Caki2 (cell line): ENCODE results near the gene SLC35B4. TPM values are rescaled to one million over a fixed set of nuclear protein-coding genes. Genes with fewer than 3 reads are reported as not detected.

ENCODE experiments used
- DNase-seq: peaks from one replicate; pipeline ENCODE4 v3.0.0-alpha.2; 2015; ENCODE audit warnings: low read depth
- in situ Hi-C: cut with HindIII; loops from 2 replicates; pipeline ENCODE4 v1.10.0; 2016; ENCODE audit warnings: low sequenced_read_pairs, low pct_unique_long_range_greater_than_20kb, mixed read lengths
- total RNA-seq: library from RNA; depleted of rRNA; stranded (reverse); fragments of >200 nt; shearing (Covaris generic); gene quantifications from 2 replicates; pipeline ENCODE4 v1.2.3, GENCODE V29; 2014; ENCODE audit warnings: low replicate concordance; rRNA removed

SLC35B4 gene
- total RNA-seq, 1 experiment from 2014 or later, result 8.5 TPM

DNA sequence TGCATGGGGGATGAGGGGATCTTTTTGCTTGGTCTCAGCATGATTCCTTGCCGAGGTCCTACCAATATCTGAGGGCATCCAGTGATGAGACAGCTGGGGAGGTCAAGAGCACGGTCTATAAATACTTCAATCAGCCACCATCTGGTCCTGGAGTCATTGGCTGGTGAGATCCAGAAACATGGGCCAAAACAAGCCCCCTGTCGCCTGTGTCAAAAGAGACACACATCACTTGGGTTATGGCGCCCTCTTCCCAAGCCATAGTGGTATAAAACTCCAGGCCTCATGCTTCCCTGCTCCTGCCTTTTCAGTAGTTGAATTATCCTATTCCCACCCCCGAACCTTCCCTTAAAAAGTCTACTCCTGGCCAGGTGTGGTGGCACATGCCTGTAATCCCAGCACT, 60.9 kb downstream of the SLC35B4 start:
- in situ Hi-C loops, result no loop called here
- DNase-seq, result no peak

DNA sequence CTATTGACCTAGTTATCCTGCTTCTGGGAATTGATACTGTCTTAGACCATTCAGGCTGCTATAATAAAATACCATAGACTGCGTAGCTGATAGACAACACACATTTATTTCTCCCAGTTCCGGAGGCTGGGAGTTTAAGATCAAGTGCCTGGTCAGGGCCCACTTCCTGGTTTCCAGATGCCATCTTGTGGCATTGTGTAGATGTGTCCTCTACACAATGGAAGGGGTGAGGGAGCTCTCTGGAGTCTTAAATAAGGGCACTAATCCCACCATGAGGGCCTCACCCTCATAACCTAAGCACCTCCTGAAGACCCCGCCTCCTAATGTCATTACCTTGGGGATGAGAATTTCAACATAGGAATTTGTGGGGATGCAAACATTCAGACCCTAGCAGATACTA, 62.4 kb downstream of the SLC35B4 start:
- in situ Hi-C loops, result no loop called here
- DNase-seq, result no peak

DNA sequence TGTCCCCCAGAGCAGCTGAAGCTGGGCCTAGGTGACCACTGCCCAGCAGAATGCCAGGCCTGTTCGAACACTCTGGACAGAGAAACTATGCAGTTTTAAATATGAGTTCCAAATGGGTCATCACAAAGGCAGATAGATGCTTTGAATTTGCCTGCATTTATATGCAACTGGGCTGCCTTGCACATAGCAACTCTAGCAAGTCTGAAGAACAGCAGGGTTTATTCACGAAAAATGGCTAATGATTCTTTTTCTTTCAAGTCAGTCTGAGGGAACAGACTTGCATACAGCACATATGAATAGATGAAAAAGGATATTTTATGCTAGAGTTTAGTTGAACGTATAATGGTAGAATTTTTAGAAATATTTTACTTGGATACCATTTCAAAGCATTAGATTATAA, 68.5 kb downstream of the SLC35B4 start:
- DNase-seq, result no peak
- in situ Hi-C loops, result no loop called here

DNA sequence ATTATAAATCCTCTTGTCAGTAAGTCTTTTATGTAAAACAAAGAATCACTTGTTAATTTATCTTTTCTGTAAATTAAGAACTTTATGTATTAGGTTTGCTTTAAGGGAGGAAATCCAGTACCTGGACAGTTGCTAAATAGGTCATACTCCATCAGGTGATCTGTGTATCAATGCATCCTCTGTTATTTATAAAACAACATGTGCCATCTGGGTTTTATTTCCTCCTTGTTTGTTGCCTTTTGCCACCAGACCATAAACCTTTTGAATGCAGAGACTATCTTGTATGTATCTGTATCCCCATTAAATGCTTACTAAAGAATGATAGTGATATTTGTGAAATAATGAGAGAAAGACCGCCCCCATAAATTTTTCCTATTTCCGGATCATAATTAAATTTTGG, 70.0 kb downstream of the SLC35B4 start:
- in situ Hi-C loops, result no loop called here

DNA sequence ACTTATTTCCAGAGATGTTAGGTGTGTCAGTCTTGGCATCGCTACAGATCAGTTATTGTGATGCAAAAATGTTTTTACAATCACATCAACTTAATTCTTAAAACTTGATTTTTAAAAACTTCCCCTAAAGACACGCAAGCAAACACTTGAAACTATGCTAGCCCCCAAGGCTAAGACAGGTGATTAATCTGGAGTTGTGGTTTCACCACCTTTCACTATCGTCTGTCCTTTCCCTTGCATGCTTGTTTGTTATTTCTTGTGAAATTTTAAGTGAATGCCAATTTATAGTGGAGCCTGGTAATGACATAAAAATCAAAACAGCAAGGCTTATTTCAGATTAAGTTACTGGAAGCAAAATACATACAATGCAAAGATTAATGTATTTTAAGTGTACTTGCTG, 70.4 kb downstream of the SLC35B4 start:
- no peak for DNase-seq
- in situ Hi-C loops, result no loop called here

More for the DNA sequence above, 70.0 kb downstream of the SLC35B4 start:
- DNase-seq, result no peak

DNA sequence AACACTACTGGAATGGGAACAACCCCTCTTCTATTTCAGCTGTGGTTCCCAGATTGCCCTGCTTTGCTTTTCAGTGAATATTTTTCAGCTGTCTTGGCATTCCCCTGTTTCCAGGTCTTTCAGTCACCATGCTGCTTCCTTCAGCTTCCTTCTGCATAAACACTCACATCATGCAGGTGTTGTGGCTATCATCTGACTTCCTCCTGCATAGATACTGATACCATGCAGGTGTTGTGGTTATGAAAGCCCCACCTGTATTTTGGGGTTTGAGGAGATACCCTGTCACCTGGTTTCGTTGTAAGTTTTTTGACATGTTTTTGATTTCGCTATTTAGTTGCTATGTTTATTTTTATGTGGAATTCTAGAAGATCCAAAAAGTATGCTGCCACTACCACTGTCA, 71.5 kb downstream of the SLC35B4 start:
- in situ Hi-C loops, result no loop called here
- DNase-seq, result no peak

Other genes with a start within 250 kb of the SLC35B4 start
- not detected in 2 replicates for gene LRGUK, start 189.6 kb downstream of the SLC35B4 start, total RNA-seq
- gene AKR1B1, start 142.2 kb upstream of the SLC35B4 start, total RNA-seq, result 2,179 and 2,713 TPM in 2 replicates
- gene AKR1B10, start 210.6 kb upstream of the SLC35B4 start, total RNA-seq, result 4,788 and 4,821 TPM in 2 replicates
- gene AKR1B15, start 232.2 kb upstream of the SLC35B4 start, total RNA-seq, result 0.72 and 4.3 TPM in 2 replicates